H1 (cell line): Measurements from ENCODE around the gene CKAP4.

Experiments used
- ASH2L ChIP-seq: fragments of 200-600, 300-600 bp; sonication (generic); IDR thresholded peaks from one replicate; pipeline ENCODE4 v1.7.1; 2017; ENCODE audit warnings: low read length
- BCL11A ChIP-seq, 2 experiments: IDR thresholded peaks; one replicate each; pipeline ENCODE4 v1.6.1; 2011; ENCODE audit warnings: low read depth in 2 of 2, low read length in 2 of 2, mild to moderate bottlenecking in 2 of 2
- CBX5 ChIP-seq: fragments of 300-800, 300-1000 bp; sonication (generic); IDR thresholded peaks from 2 replicates; pipeline ENCODE4 v1.7.1; 2016; ENCODE audit warnings: antibody characterized with exemption, low read length, low read depth
- CHD2 ChIP-seq: IDR thresholded peaks from 2 replicates; pipeline ENCODE4 v1.6.1; 2012; ENCODE audit warnings: low read length, improper control_type of control experiment
- EZH2 ChIP-seq: fragments of 200-600 bp; sonication (generic); IDR thresholded peaks from 2 replicates; pipeline ENCODE4 v1.7.1; 2012; ENCODE audit warnings: low read depth, mild to moderate bottlenecking, moderate library complexity, low read length, inconsistent platforms; ENCODE audit not compliant: severe bottlenecking
- JUN ChIP-seq: IDR thresholded peaks from 2 replicates; pipeline ENCODE4 v1.6.1; 2011; ENCODE audit warnings: low read depth, mild to moderate bottlenecking, improper control_type of control experiment, low read length
- POLR2A ChIP-seq, 2 experiments: IDR thresholded peaks; 1 replicate in 1 of 2; 2 replicates in 1 of 2; pipeline ENCODE4 v1.6.1; 2011; ENCODE audit warnings: low read depth in 2 of 2, low read length in 2 of 2, mild to moderate bottlenecking in 2 of 2; ENCODE audit errors: control extremely low read depth in 1 of 2
- POLR2AphosphoS5 ChIP-seq: IDR thresholded peaks from 2 replicates; pipeline ENCODE4 v1.6.1; 2011; ENCODE audit warnings: low read depth, low read length
- SIN3A ChIP-seq, 2 experiments: IDR thresholded peaks in 1 of 2; conservative IDR thresholded peaks in 1 of 2; 2 replicates each; pipeline ENCODE4 v1.6.1; 2011 to 2012; ENCODE audit warnings: low read length in 2 of 2, improper control_type of control experiment in 1 of 2, low read depth in 1 of 2, mild to moderate bottlenecking in 1 of 2
- SUZ12 ChIP-seq: fragments of 200-600 bp; sonication (generic); IDR thresholded peaks from 2 replicates; pipeline ENCODE4 v1.6.1; 2012; ENCODE audit warnings: mild to moderate bottlenecking, inconsistent platforms, low read length, moderate library complexity, mixed read lengths
- TAF1 ChIP-seq: IDR thresholded peaks from 2 replicates; pipeline ENCODE4 v1.6.1; 2011; ENCODE audit warnings: mild to moderate bottlenecking, low read depth, low read length
- TF ChIP-seq, protein P1 (sequence below), 3 experiments: IDR thresholded peaks; 1 replicate in 2 of 3; 2 replicates in 1 of 3; pipeline versions ENCODE4 v1.5.1 to v1.6.1; 2011; ENCODE audit warnings: low read length in 3 of 3, mild to moderate bottlenecking in 3 of 3, inconsistent platforms in 2 of 3, low read depth in 1 of 3, moderate library complexity in 1 of 3; ENCODE audit not compliant: insufficient read depth in 1 of 3; ENCODE audit errors: control extremely low read depth in 1 of 3
- TF ChIP-seq, protein P2 (sequence below): IDR thresholded peaks from 2 replicates; pipeline ENCODE4 v1.6.1; 2012; ENCODE audit warnings: inconsistent platforms

DNA sequence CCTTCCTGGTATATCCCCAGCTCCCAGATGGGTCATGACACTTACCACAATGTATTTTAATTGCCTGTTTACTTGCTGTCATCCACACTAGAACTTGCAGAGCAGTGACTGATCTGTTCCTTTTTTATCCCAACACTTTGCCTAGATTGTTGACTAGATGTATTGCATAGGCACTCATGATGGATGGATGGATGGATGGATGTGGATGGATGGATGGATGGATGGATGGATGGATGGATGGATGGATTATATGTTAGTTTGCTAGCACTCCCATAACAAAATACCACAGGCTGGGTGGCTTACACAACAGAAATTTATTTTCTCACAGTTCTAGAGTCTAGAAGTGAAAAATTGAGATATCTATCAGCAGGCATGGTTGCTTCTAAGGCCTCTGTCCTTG lies 8.7 kb upstream of the CKAP4 start:
- TF ChIP-seq, protein P1, sequence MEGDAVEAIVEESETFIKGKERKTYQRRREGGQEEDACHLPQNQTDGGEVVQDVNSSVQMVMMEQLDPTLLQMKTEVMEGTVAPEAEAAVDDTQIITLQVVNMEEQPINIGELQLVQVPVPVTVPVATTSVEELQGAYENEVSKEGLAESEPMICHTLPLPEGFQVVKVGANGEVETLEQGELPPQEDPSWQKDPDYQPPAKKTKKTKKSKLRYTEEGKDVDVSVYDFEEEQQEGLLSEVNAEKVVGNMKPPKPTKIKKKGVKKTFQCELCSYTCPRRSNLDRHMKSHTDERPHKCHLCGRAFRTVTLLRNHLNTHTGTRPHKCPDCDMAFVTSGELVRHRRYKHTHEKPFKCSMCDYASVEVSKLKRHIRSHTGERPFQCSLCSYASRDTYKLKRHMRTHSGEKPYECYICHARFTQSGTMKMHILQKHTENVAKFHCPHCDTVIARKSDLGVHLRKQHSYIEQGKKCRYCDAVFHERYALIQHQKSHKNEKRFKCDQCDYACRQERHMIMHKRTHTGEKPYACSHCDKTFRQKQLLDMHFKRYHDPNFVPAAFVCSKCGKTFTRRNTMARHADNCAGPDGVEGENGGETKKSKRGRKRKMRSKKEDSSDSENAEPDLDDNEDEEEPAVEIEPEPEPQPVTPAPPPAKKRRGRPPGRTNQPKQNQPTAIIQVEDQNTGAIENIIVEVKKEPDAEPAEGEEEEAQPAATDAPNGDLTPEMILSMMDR (IDR thresholded peaks at IDR 0.05; ENCODE audit: control extremely low read depth in 1 of 3, insufficient read depth in 1 of 3, low read depth in 1 of 3, low read length in 3 of 3): no peak
- no peak for TF ChIP-seq SIN3A (conservative IDR thresholded peaks at IDR 0.05 in 1 of 2, IDR thresholded peaks at IDR 0.05 in 1 of 2; ENCODE audit: low read depth in 1 of 2, low read length in 2 of 2)
- TF ChIP-seq POLR2AphosphoS5: no peak
- TF ChIP-seq CHD2: no peak
- TF ChIP-seq CBX5: no peak
- TF ChIP-seq EZH2: no peak
- TF ChIP-seq ASH2L: no peak
- no peak for TF ChIP-seq TAF1
- no peak for TF ChIP-seq BCL11A (IDR thresholded peaks at IDR 0.05; ENCODE audit: low read depth in 2 of 2, low read length in 2 of 2)
- TF ChIP-seq JUN: no peak
- no peak for TF ChIP-seq POLR2A (IDR thresholded peaks at IDR 0.05; ENCODE audit: control extremely low read depth in 1 of 2, low read depth in 2 of 2, low read length in 2 of 2)
- TF ChIP-seq, protein P2, sequence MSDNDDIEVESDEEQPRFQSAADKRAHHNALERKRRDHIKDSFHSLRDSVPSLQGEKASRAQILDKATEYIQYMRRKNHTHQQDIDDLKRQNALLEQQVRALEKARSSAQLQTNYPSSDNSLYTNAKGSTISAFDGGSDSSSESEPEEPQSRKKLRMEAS: no peak
- no peak for TF ChIP-seq SUZ12
